Measurements from ENCODE around the gene RIN3.

- TF ChIP-seq POLR2A (IDR thresholded peaks at IDR 0.05) = no peak
- TF ChIP-seq, protein P1, sequence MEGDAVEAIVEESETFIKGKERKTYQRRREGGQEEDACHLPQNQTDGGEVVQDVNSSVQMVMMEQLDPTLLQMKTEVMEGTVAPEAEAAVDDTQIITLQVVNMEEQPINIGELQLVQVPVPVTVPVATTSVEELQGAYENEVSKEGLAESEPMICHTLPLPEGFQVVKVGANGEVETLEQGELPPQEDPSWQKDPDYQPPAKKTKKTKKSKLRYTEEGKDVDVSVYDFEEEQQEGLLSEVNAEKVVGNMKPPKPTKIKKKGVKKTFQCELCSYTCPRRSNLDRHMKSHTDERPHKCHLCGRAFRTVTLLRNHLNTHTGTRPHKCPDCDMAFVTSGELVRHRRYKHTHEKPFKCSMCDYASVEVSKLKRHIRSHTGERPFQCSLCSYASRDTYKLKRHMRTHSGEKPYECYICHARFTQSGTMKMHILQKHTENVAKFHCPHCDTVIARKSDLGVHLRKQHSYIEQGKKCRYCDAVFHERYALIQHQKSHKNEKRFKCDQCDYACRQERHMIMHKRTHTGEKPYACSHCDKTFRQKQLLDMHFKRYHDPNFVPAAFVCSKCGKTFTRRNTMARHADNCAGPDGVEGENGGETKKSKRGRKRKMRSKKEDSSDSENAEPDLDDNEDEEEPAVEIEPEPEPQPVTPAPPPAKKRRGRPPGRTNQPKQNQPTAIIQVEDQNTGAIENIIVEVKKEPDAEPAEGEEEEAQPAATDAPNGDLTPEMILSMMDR (IDR thresholded peaks at IDR 0.05) = no peak
Measured at GRCh38 chr14:92644970-92645515, 131.5 kb downstream of the RIN3 start.
